Measurements from ENCODE around the gene TSNAXIP1. TPM values are rescaled to one million over a fixed set of nuclear protein-coding genes. Genes with fewer than 3 reads are reported as not detected.

TSNAXIP1 gene
- total RNA-seq, 2 donors from 2014 or later = 1.6 TPM; not detected in 1

DNA sequence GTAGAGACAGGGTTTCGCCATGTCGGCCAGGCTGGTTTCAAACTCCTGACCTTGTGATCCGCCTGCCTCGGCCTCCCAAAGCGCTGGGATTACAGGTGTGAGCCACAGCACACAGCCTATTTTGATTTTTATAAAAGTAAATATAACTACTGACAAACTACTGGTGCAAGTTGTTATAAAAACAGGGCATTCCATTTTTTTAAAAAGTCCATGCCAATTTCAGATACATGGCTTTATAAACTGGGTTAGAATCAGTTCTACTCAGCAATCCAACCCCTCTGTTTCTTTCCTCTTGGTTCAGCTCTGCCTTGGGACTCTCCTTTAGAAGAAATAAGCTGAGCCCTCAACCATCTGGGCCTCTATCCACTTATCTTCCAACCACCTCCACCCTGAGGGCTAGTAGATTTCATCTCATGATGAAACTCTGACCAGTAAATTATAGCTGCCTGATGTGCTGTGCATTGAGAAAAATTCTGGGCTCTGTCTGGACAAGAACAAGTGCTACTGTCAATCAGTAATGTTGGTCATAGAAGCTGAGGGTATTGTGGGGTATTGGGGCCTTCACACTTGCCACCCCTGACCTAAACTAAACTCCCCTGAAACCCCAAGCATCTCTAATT is 10.5 kb upstream of the TSNAXIP1 start:
- WGBS, 2 donors = 96 to 99% methylated on average over 5 of the region's 5 CpGs
- no peaks in the 10 kb centered on the region for H3K27me3 ChIP-seq
- intact Hi-C loops (cut with DNase I) = no loop called here

DNA sequence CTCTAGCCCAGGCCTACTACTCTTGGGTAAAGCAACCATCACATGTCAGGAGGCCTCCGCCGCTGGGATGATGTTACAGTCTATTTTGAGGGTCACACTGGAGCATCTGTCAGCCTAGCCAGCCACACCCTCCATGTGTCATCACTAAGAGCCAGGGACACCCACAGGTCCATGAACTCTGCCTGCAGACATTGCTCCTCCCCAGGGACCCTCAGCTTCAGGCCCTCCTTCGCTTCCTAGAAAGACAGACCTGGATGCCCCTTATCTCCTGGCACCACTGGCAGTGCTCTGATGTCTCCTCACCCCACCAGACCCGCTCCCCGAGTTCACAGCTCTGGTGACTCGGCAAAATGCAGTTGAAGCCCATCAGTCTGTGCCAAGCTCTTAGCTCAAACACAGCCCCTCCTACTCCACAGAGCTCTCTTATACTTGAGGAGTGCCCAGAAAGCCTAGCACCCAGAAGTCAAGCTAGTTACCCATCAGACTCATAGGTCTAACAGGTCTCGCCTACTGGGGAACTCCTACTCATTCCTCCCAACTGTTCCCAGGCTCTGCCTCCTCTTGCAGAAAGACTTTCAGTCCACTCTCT is 6.3 kb upstream of the TSNAXIP1 start:
- no peak overlapping the region for H3K4me3 ChIP-seq
- no peaks in the 10 kb centered on the region for H3K27me3 ChIP-seq
- no peak for DNase-seq
- intact Hi-C loops (cut with DNase I) = no loop called here
- no peak overlapping the region for H3K27ac ChIP-seq
- H3K9me3 ChIP-seq = no peaks in the 10 kb centered on the region
- ATAC-seq = no peak
- 89% methylated on average over 3 to 5 of the region's 7 CpGs for WGBS, 2 donors
- no peaks in the 10 kb centered on the region for H3K36me3 ChIP-seq (replicated peaks in 1 of 2; ENCODE audit: insufficient read depth in 1 of 2, low read depth in 2 of 2)
- no peak for TF ChIP-seq POLR2A (IDR thresholded peaks at IDR 0.05)
- TF ChIP-seq, protein P1, sequence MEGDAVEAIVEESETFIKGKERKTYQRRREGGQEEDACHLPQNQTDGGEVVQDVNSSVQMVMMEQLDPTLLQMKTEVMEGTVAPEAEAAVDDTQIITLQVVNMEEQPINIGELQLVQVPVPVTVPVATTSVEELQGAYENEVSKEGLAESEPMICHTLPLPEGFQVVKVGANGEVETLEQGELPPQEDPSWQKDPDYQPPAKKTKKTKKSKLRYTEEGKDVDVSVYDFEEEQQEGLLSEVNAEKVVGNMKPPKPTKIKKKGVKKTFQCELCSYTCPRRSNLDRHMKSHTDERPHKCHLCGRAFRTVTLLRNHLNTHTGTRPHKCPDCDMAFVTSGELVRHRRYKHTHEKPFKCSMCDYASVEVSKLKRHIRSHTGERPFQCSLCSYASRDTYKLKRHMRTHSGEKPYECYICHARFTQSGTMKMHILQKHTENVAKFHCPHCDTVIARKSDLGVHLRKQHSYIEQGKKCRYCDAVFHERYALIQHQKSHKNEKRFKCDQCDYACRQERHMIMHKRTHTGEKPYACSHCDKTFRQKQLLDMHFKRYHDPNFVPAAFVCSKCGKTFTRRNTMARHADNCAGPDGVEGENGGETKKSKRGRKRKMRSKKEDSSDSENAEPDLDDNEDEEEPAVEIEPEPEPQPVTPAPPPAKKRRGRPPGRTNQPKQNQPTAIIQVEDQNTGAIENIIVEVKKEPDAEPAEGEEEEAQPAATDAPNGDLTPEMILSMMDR (IDR thresholded peaks at IDR 0.05) = no peak
- peaks cover 26% of the 10 kb centered on the region for H3K4me1 ChIP-seq

More for the DNA sequence above, 10.5 kb upstream of the TSNAXIP1 start:
- H3K4me3 ChIP-seq = no peak overlapping the region
- TF ChIP-seq POLR2A (IDR thresholded peaks at IDR 0.05) = no peak
- TF ChIP-seq, protein P1 (IDR thresholded peaks at IDR 0.05) = no peak
- DNase-seq (no peak), ATAC-seq (no peak)
- no peaks in the 10 kb centered on the region for H3K36me3 ChIP-seq (replicated peaks in 1 of 2; ENCODE audit: insufficient read depth in 1 of 2, low read depth in 2 of 2)
- H3K4me1 ChIP-seq = peaks cover 8% of the 10 kb centered on the region
- H3K27ac ChIP-seq = no peak overlapping the region
- H3K9me3 ChIP-seq = no peaks in the 10 kb centered on the region

GRCh38 chr16:67801241-67801640 is 5.4 kb upstream of the TSNAXIP1 start:
- DNase-seq (no peak), ATAC-seq (no peak)
- H3K27me3 ChIP-seq = no peaks in the 10 kb centered on the region
- H3K4me1 ChIP-seq = peaks cover 30% of the 10 kb centered on the region
- WGBS, 2 donors = 67 to 91% methylated on average over 1 of the region's 1 CpG
- no peaks in the 10 kb centered on the region for H3K36me3 ChIP-seq (replicated peaks in 1 of 2; ENCODE audit: insufficient read depth in 1 of 2, low read depth in 2 of 2)
- intact Hi-C loops (cut with DNase I) = no loop called here
- no peaks in the 10 kb centered on the region for H3K9me3 ChIP-seq
- TF ChIP-seq, protein P1 (IDR thresholded peaks at IDR 0.05) = no peak
- TF ChIP-seq POLR2A (IDR thresholded peaks at IDR 0.05) = no peak
- H3K27ac ChIP-seq = no peak overlapping the region
- no peak overlapping the region for H3K4me3 ChIP-seq

DNA sequence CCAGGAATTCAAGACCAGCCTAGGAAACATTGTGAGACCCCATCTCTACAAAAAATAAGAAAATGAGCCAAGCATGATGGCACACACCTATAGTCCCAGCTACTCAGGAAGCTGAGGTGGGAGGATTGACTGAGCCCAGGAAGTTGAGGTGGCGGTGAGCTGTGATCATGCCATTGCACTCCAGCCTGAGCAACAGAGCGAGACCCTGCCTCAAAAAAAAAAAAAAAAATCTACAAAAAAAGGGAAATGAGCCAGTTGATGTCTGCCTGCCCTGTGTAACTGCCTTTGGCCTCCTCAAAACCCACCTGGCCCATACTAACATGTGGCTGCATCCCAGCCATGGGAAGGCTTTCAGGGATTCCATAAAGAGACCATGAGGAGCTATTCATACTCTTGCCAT is 4.8 kb upstream of the TSNAXIP1 start:
- H3K36me3 ChIP-seq (replicated peaks in 1 of 2; ENCODE audit: insufficient read depth in 1 of 2, low read depth in 2 of 2) = no peaks in the 10 kb centered on the region
- WGBS, 2 donors = 93 to 100% methylated on average over 2 of the region's 2 CpGs
- no peaks in the 10 kb centered on the region for H3K9me3 ChIP-seq
- no peak overlapping the region for H3K27ac ChIP-seq
- H3K27me3 ChIP-seq = no peaks in the 10 kb centered on the region
- peaks cover 30% of the 10 kb centered on the region for H3K4me1 ChIP-seq
- DNase-seq (no peak), ATAC-seq (no peak)
- TF ChIP-seq, protein P1 (IDR thresholded peaks at IDR 0.05) = no peak
- TF ChIP-seq POLR2A (IDR thresholded peaks at IDR 0.05) = no peak
- intact Hi-C loops (cut with DNase I) = no loop called here
- H3K4me3 ChIP-seq = no peak overlapping the region

GRCh38 chr16:67803894-67804293 is 2.8 kb upstream of the TSNAXIP1 start:
- no peak for ATAC-seq
- no peaks in the 10 kb centered on the region for H3K9me3 ChIP-seq
- no peak overlapping the region for H3K27ac ChIP-seq
- WGBS, 2 donors = 92 to 100% methylated on average over 3 of the region's 3 CpGs
- no peak for DNase-seq
- TF ChIP-seq POLR2A (IDR thresholded peaks at IDR 0.05) = no peak
- TF ChIP-seq, protein P1 (IDR thresholded peaks at IDR 0.05) = no peak
- no peaks in the 10 kb centered on the region for H3K27me3 ChIP-seq
- H3K4me3 ChIP-seq = no peak overlapping the region
- H3K4me1 ChIP-seq = peaks cover 38% of the 10 kb centered on the region
- H3K36me3 ChIP-seq (replicated peaks in 1 of 2; ENCODE audit: insufficient read depth in 1 of 2, low read depth in 2 of 2) = no peaks in the 10 kb centered on the region
- intact Hi-C loops (cut with DNase I) = no loop called here
